K562 (cell line): ENCODE measurements around the gene YES1. TPM values are rescaled to one million over a fixed set of nuclear protein-coding genes. Genes with fewer than 3 reads are reported as not detected.

Experiments used
- BCL6 ChIP-seq: fragments of 250-450 bp; sonication (Bioruptor Pico); IDR thresholded peaks from 2 replicates; pipeline ENCODE4 v1.4.0; 2020
- CBFA2T3 ChIP-seq: fragments of 450-650 bp; IDR thresholded peaks from 2 replicates; pipeline ENCODE4 v1.6.1; 2017
- CBX8 ChIP-seq: fragments of 200-600 bp; sonication (generic); IDR thresholded peaks from 2 replicates; pipeline ENCODE4 v1.6.1; 2012; ENCODE audit warnings: borderline replicate concordance, mixed run types, low read depth, mild to moderate bottlenecking, moderate library complexity, mixed read lengths, low read length, control low read depth, inconsistent platforms; ENCODE audit not compliant: poor library complexity, severe bottlenecking; ENCODE audit errors: extremely low read depth
- HDAC1 ChIP-seq, 2 experiments: fragments of 450-650 bp; IDR thresholded peaks; 2 replicates each; pipeline ENCODE4 v1.6.1; 2016 to 2017; ENCODE audit warnings: inconsistent platforms in 1 of 2, mild to moderate bottlenecking in 1 of 2, moderate library complexity in 1 of 2
- KLF13 ChIP-seq: fragments of 450-650 bp; IDR thresholded peaks from 2 replicates; pipeline ENCODE4 v1.6.1; 2016; ENCODE audit warnings: missing genetic modification characterization, low read depth, mild to moderate bottlenecking, missing compliant biosample characterization, moderate library complexity, borderline replicate concordance
- MEIS2 ChIP-seq: fragments of 450-650 bp; IDR thresholded peaks from 2 replicates; pipeline ENCODE4 v1.6.1; 2014; ENCODE audit warnings: mild to moderate bottlenecking; ENCODE audit not compliant: partially characterized antibody
- STAT5A ChIP-seq: IDR thresholded peaks from 2 replicates; pipeline ENCODE4 v1.6.1; 2012; ENCODE audit warnings: low read length, inconsistent platforms, borderline replicate concordance
- YY1 ChIP-seq, 3 experiments: IDR thresholded peaks; 2 replicates each; pipeline ENCODE4 v1.6.1; 2011; ENCODE audit warnings: low read length in 2 of 3, mild to moderate bottlenecking in 2 of 3, moderate library complexity in 2 of 3, borderline replicate concordance in 1 of 3, control low read depth in 1 of 3, low read depth in 1 of 3; ENCODE audit not compliant: insufficient read depth in 3 of 3, insufficient replicate concordance in 2 of 3, control insufficient read depth in 1 of 3, insufficient read length in 1 of 3; ENCODE audit errors: extremely low read depth in 1 of 3
- polyA plus RNA-seq, 8 experiments: library from polyadenylated mRNA; depleted of rRNA in 4 of 8; stranded (reverse) in 5 of 8; unstranded in 3 of 8; fragments of >200 nt; fragmentation: Nextera tagmentation in 2 of 8; fragmentation: Illumina TruSeq in 1 of 8; extraction: Ambion mirVana in 2 of 8; extraction: Trizol in 1 of 8; gene quantifications; 2 replicates each; pipeline versions ENCODE4 v1.2.1 to v1.2.3, GENCODE V29; 2011 to 2014; ENCODE audit warnings: inconsistent platforms in 1 of 8, missing spikeins in 1 of 8
- total RNA-seq, 7 experiments: library from RNA; depleted of rRNA in 6 of 7; stranded (reverse); fragments of >200 nt in 6 of 7; fragmentation: Illumina TruSeq in 2 of 7; extraction: Trizol in 2 of 7; gene quantifications; 2 replicates each; pipeline versions ENCODE4 v1.2.1 to v1.2.3, GENCODE V29; 2011 to 2021; ENCODE audit warnings: low replicate concordance in 1 of 7
- TF ChIP-seq, protein P1 (sequence below): fragments of 250-450 bp; sonication (Bioruptor Pico); IDR thresholded peaks from 2 replicates; pipeline ENCODE4 v1.5.0; 2021; ENCODE audit warnings: mild to moderate bottlenecking, moderate library complexity

YES1 gene
- total and polyA plus RNA-seq, 9 of the 15 experiments (the other 6 are each of a cell fraction or from before 2014, with no cell fraction given) = 37.2 to 115 (median 77.7) TPM

DNA sequence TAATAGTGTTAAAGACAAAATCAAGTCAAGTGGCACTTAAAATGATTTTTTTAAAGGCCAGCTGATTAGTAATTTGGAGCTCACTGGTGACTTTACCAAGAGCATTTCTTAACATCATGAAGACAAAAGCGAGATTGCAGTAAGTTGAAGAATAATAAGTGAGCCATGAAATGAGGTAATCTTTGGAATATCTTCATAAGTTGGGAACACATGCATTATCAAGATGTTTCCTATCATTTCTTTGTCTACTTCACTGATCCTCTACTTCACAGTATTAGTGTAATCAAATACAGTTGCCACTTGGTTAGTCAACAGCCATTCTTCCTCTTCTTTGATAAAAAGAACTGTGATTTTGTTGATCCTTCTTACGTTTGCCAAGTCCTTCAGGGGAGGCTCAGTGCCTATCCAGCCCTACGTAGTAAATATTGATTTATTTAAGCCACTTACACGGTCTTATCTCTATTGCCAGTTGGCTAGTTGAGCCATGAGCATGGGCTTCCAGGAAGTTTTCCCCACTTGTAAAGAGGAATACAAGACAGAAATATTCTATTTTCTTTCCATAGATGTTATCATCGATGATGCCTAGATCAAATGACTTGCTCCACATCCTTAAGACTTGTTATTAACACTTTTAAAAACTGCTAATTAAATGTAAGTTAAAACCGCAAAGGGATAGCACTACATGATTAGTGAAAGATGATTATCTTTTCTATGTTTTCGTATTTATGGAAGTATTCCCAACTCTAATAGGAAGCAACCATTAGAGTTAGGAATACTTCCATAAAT is 46.1 kb downstream of the YES1 start (continued):
- TF ChIP-seq, protein P1, sequence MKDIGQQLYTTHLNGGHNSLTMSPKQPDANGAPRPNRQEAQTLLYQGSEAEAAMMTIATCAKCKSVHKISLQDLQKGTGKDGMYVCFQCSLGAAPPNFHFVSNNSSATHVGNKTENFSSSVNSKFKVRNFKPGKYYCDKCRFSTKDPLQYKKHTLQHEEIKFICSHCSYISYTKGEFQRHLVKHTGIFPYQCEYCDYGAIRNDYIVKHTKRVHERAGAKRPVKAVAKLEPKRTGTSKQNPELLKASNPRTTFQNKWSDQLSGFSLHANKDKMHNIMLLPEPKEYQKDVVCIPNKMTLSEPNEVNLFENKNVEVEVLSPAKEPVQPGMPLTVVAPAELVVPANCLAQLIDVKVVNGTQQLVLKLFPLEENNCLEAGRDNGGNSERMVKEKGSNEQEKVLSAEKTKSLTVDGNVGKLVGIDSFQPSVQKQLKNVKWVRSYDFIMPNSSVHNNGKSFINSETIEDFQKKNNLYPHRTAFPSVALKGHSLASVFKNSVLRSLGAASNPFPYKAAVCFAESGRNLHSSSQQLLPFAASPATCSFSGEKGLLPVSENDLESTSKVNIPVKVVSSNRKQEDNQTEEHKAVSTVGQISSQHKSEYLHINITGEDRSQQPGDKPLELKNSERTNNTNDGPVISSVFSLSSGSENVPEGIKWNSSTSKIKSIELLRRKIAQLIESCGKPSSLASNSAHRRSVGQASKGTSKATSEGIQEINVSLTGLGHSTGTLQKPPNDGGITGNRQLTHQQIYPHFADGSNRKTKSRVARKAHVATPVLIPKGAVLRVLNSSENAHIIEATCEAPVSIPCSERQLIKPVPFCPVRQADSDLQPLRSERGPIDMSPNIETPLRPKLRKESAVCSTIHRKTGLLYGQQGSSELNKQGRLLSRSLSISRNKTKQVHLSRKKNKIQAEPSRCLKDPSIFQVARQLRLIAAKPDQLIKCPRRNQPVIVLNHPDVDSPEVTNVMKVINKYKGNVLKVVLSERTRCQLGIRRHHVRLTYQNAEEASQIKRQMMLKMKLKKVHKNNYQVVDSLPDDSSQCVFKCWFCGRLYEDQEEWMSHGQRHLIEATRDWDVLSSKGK (CRISPR knock-in tag) = no peak
- TF ChIP-seq CBX8 (no peak), YY1 (IDR thresholded peaks at IDR 0.05; ENCODE audit: borderline replicate concordance in 1 of 3, control insufficient read depth in 1 of 3, extremely low read depth in 1 of 3, insufficient read depth in 3 of 3, insufficient read length in 1 of 3, insufficient replicate concordance in 2 of 3, low read depth in 1 of 3, low read length in 2 of 3) (no peak), MEIS2 (peak; percentile 43), CBFA2T3 (peak; percentile 63), BCL6 (CRISPR knock-in tag) (no peak), HDAC1 (IDR thresholded peaks at IDR 0.05) (no peak), KLF13 (tag) (no peak), STAT5A (peak; percentile 62)
